ENCODE results near the gene OTULINL.

Gene OTULINL

DNA sequence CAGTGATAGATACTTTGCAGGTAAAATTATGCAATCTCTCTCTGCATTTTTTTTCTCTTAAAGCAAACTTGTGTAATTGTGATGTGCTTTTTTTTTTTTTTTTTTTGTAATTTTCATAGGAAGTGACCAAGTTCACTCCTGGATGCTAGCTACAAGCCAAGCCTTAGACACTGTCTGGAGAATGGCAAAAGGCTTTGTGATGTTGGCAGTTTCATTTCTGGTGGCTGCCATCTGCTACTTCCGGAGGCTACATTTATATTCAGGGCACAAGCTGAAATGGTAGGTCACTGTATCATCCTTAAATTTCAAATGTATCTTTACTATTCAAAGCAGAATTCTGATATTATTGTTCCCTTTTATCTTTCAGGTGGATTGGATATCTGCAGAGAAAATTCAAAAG lies 19.3 kb downstream of the OTULINL start:
- no peak for DNase-seq (ENCODE audit: low read depth in 2 of 2)

DNA sequence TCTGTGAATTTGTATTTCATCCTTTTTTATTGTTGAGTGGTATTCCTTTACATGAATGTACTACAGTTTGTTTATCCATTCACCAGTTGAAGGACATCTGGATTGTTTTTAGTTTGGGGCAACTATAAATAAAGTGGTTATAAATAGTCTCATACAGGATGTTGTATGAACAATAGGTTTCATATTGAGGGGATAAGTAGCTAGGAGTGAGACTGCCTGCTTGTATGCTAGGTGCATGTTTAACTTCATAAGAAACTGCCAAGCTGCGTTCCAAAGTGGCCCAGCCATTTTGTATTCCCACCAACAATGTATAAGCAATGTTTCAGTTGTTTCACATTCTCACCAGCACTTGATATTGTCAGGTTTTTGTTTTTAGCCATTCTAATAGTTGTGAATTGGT lies 21.5 kb downstream of the OTULINL start:
- no peak for DNase-seq (ENCODE audit: low read depth in 2 of 2)

DNA sequence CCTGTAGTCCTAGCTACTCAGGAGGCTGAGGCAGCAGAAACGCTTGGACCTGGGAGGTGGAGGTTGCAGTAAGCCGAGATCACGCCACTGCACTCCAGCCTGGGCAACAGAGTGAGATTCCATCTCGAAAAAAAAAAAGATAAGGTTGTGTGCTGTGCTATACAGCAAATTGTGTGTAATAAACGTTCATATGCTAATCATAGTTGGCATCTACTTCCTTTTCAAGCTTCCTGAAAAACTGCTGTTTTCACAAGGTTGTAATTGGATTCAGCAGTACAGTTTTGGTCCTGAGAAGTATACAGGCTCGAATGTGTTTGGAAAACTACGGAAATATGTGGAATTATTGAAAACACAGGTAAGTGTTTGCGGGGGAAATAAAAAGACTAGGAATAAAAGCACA lies 25.5 kb downstream of the OTULINL start:
- no peak for DNase-seq (ENCODE audit: low read depth in 2 of 2)

DNA sequence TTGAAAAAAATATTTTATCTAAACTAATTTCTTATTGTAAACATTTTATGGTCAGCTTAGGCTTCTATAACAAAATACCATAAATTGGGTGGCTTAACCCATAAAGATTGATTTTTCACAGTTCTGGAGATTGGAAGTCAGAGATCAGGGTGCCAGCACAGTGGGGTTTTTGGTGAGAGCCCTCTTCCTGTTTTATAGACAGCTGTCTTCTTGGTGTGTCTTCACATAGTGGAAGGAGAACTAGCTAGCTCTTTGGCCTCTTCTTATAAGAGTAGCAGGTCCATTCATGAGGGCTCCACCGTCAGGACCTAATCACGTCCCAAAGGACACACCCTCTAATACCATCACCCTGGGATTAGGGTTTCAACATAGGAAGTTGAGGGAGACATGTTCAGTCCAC lies 26.6 kb downstream of the OTULINL start:
- no peak for DNase-seq (ENCODE audit: low read depth in 2 of 2)

DNA sequence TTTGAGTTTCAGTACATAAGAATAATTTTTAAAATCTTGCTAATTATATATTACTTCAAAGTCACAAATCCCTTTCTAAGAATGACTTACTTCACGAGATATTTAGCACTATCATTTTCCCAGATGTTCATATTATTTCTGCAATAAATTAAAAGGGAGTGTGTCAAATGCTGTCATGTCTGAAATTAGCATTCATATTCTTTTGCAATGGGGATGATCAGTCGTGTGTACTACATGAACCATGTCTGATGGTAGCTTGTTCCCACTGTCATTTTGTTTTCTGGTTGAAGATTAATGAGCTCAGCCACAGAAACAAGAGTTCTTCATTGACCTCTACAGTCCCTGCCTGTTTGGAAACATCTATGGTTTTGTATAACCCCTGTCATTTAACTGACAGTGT lies 30.1 kb downstream of the OTULINL start:
- DNase-seq (ENCODE audit: low read depth in 2 of 2), result no peak

DNA sequence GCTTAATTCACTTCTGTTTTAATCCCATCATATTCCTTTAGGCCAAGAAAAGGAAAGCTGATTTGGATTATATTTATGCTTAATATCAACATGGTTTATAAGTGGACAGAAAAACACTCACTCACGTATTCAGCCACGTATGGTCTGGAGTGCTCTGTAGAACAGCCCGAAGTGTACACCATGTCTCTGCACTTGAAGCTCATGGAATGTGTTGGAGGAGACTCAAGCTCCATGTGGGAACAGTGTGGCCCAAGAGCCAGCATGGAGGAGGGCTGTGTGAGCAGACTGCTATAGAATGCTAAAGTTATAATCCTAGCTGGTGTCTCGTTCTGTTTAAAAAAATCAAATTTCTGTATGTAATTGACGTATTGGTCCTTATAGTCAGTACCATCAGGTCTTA lies 32.9 kb downstream of the OTULINL start:
- DNase-seq (ENCODE audit: low read depth in 2 of 2), result no peak

DNA sequence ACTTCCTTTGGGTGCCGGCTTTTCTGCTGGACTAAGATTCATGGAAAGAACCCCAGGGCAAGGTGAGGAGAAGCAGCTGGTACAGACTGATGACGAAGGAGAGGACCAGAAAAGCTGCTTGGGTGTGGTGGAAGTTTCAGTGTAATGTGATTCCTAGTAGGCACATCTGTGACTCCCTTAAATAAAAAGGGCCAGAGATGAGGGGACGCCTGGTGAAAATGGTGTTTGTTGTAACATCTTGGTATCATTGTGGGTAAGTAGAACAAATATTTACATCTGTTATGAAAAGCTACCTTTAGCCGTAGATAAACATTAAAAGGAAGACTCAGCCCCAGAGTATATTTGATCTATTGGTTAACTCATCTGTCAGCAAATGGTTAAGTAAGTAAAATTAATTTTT lies 33.8 kb downstream of the OTULINL start:
- no peak for DNase-seq (ENCODE audit: low read depth in 2 of 2)

DNA sequence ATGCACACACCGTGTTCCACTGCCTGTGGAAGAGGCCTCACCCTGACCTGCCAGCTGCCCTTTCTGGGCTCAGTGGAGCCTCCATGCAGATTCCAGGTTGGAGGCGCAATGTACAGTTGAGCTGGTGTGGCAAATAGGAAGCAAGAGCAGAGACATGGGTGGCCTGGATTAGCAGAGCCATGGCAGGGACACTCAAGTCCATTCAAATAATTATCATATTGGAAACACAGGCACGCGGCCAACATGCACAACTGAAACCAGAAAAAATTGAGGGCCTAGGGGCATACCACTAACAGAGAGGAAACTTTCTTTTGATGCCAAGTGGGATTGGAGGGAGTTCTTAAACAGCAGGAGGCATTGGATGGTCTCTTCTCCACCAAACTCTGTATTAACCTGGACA lies 35.8 kb downstream of the OTULINL start:
- no peak for DNase-seq (ENCODE audit: low read depth in 2 of 2)

DNA sequence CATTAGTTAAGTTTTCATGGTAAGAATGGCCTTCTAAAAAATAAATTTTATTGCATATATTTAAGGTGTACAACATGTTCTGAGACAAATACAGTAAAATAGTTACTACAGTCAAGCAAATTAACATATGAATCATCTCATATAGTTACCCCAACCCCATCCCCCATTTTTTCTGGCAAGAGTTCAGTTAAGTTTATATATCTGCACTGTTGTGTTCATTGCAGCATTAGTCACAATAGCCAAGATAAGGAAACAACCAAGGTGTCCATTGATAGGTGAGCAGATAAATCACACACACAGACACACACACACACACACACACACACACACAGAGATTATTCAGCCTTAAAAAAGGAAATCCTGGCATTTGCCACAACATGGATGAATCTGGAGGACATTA lies 45.7 kb downstream of the OTULINL start:
- DNase-seq (ENCODE audit: low read depth in 2 of 2), result no peak

DNA sequence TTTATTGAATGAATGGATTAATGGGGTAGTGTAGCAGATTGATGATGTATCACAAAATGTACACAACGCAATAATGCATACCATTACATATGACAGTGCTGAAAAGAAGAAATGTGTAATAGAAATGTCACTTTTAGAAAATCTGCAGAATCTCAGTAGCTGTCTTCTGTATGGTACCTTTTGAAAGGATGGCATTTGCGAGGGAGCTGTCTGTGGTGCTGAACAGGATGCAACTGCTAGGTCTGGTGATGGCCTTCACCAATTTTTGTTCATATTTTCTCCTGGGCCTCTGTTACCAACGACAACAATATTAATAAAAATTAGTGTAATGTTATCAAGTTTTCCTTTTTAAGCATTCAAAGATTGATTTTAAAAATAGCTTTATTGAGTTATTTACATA lies 46.8 kb downstream of the OTULINL start:
- DNase-seq (ENCODE audit: low read depth in 2 of 2), result peak; percentile 31 to 45

DNA sequence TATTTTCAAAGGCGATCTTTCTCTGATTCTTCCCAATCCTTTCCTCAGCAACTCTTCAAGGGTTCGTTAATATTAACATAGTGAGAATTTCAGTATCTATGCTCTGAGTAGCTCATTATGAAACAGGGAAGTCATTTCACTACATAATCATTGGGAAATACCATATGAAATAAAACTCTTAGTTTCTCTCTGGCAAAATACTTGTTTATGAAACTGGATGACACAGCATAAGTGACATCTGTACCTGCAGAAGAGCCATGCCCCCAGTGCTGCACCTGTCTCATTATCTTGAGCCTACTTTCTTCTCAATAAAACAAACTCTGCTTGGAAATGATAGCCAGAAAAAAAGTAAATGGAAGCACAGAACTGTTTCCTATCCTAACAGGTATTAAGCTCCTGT lies 49.1 kb downstream of the OTULINL start:
- DNase-seq (ENCODE audit: low read depth in 2 of 2), result no peak

DNA sequence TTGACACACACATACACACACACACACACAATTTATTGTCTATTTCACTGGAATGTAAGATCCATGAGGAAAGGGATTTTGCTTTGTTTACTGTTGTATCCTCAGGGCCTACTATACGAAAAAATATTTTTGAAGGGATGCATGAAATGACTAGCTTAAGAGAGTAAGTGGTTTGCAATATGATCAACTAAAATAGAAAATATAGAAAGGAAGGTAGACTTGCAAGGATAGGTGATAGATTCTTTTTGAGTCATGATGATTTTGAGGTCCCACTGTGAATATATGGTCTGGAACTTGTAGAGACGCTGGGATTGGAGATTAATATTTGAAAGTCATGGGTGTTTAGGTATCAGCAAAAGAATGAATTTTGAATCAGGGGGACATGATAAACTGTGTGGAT lies 54.1 kb downstream of the OTULINL start:
- no peak for DNase-seq (ENCODE audit: low read depth in 2 of 2)

DNA sequence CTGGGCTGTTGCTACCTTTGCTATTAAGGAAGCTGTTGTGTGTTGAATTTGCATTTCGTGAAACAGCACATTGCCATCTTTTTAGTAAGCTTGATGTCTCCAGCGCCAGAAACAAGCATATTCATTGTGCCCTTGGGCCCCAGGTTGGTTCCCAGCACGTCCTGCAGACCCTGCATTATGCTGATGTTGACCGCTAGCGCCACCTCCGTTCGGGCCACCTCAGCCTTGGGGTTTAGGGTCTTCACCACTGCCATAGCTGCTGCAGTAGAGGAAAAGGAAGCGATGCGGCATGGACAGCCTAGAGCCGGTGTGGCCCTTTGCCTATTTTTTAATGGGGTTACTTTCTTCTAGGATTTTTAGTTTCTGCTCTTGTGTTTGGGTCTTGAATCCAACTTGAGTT lies 59.2 kb downstream of the OTULINL start:
- no peak for DNase-seq (ENCODE audit: low read depth in 2 of 2)

DNA sequence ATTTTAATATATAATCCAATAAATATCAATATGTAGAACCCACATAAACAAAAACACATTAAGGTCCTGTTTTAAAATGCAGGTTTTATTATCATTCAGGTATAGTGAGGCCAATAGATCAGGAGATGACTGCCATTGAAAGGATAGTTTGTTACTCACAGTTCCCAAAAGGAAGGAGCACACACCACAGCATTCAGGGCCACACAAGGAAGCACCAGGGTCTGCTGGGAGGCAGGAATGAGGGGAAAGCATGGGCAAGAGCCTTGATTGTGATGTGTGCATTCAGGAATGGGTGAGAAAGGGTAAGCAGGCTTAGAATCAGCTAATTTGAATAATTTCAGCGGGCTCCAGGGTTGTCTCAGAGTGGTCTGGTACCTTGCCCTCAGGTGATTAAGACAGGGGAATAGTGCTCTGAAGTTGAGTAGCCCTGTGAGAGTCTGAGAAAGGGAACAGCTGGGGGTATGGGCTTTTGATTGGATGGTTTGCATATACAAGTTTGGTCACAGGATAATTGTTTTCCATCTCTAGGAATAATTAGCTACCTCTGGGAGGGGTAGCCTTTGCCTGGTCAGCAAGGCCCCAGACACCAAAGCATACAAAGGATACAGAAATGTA lies 63.1 kb downstream of the OTULINL start:
- DNase-seq (ENCODE audit: low read depth in 2 of 2), result no peak

DNA sequence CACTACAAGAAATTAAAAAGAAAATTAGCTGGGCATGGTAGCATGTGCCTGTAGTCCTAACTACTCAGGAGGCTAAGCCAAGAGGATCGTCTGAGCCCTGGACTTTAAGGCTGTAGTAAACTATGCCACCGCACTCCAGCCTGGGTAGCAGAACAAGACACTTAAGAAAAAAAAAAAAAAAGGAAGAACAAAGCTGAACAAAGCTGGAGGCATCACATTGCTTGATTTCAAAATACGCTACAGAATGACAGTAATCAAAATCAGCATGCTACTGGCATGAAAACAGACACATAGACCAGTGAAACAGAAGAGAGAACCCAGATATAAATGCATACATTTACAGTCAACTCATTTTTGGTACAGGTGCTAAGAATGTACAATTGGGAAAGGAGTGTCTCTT lies 68.5 kb downstream of the OTULINL start:
- DNase-seq (ENCODE audit: low read depth in 2 of 2), result no peak

DNA sequence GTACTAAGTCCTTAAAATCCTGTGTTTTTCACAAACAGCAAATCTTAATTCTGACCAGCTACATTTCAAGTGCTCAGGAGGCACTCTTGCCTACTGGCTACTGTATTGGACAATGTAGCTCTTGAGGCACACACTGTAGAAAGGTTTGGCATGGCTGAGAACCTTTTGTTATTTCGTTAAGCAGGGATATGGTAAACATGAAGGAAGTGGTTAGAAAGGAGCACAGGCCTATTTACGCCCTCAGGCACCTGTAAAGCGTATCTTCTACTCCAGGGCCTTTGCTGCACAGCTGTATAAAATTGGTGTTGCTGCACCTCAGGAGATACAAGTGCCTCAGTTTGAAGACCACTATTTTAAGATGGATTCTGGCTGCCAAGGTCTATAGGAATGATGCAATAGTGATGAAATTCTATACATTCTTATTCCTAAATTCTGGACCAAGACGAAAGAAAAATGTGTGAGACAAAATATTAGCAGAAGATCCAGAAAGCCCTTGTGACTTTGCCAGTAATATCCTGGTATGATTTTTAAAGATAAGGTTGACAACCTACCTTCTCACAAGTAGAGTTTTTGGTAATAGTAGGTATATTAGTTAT lies 73.7 kb downstream of the OTULINL start:
- no peak for DNase-seq (ENCODE audit: low read depth in 2 of 2)

DNA sequence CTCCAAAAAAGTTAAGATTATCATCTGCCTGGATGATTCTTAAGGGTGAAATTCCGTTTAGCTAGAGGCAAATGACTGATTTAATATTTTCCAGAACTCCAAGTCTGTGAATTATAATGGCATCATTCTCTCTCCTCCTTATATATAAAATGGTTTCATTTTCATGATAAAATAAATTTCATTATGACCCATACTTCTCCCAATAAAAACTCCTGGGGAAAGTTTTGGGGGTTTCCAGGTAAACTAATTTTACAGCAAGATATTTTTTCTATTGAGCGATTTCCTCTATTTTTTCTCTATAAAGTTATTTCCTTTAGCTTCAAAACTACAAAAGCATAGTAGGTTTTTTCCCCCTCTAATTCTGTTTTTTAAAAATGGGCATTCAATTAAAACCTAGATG lies 75.3 kb downstream of the OTULINL start:
- no peak for DNase-seq (ENCODE audit: low read depth in 2 of 2)

DNA sequence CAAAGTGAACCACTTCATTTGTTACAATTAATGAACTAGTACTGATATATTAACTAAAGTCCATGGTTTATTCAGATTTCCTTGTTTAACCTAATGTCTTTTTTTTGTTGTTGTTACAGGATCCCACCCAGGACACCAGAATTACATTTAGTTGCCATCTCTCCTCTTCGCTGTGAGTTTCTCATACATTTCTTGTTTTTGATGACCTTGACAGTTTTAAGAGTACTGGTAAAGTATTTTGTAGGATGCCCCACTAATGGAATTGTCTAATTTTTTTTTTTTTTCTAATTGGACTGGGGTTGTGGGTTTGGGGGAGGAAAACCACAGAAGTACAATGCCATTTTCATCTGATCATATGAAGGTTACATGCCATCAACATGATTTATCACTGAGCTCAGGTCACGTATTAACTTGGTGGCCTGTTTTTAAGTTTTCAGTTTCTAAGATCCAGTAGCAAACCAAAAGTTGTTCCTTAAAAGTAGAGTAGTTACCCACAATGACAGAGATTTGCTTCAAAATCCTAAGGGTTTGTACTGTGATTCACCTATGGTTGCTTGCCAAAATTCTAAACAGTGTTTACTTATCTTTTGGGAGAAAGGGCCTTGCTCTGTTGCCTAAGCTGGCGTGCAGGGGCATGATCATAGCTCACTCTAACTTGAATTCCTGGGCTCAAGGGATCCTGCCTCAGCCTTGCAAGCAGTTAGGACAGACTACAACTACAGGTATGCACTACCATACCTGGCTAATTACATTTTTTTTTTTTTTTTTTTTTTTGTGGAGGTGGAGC lies 78.4 kb downstream of the OTULINL start:
- no peak for DNase-seq (ENCODE audit: low read depth in 2 of 2)

DNA sequence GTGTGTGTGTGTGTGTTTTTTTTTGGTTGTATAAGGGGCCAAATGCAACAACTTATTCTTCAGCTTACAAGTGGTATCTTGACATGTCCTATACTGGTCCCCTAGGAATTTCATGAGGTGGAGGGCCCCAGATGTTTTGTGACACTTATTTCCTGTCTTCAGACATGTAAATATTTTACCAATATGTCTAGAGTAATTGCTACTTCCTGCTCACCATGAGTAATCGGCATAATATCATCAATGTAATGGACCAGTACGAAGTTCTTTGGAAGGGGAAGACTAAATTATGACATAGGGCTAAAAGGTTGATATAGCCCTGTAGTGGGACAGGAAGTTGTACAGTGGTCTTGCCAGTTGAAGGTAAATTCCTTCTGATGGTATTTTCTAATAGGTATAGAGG lies 79.2 kb downstream of the OTULINL start:
- no peak for DNase-seq (ENCODE audit: low read depth in 2 of 2)

Data from stimulated activated CD4-positive, alpha-beta T cell treated with anti-CD3 and anti-CD28 coated beads, Interleukin-4, amount 100 ng/mL, for 48 hours (primary cell).